Coronary artery (tissue), 2 donors: ENCODE data around the gene PLEKHF1.

Experiments used
- DNase-seq: peaks from one replicate; pipeline ENCODE4 v3.0.0-alpha.2; 2017; ENCODE audit warnings: low spot score
- H3K27ac ChIP-seq, 2 donors: fragments of 200-600 bp; sonication (generic); one replicate each; pipeline ENCODE4 v1.5.1; 2016 to 2019
- H3K4me3 ChIP-seq: fragments of 200-600 bp; sonication (generic); 2 replicates; pipeline ENCODE4 v1.5.1; 2016; ENCODE audit warnings: mild to moderate bottlenecking, moderate library complexity
- CTCF ChIP-seq: fragments of 200-600 bp; sonication (generic); IDR thresholded peaks from one replicate; pipeline ENCODE4 v1.5.1; 2019; ENCODE audit warnings: antibody characterized with exemption

PLEKHF1 gene

GRCh38 chr19:29687244-29687896 lies 22.1 kb downstream of the PLEKHF1 start:
- Histone ChIP-seq H3K27ac (peak overlapping the region; percentile 28 to 73), H3K4me3 (peak overlapping the region; percentile 39)
- TF ChIP-seq CTCF: no peak
- no peak for DNase-seq

DNA sequence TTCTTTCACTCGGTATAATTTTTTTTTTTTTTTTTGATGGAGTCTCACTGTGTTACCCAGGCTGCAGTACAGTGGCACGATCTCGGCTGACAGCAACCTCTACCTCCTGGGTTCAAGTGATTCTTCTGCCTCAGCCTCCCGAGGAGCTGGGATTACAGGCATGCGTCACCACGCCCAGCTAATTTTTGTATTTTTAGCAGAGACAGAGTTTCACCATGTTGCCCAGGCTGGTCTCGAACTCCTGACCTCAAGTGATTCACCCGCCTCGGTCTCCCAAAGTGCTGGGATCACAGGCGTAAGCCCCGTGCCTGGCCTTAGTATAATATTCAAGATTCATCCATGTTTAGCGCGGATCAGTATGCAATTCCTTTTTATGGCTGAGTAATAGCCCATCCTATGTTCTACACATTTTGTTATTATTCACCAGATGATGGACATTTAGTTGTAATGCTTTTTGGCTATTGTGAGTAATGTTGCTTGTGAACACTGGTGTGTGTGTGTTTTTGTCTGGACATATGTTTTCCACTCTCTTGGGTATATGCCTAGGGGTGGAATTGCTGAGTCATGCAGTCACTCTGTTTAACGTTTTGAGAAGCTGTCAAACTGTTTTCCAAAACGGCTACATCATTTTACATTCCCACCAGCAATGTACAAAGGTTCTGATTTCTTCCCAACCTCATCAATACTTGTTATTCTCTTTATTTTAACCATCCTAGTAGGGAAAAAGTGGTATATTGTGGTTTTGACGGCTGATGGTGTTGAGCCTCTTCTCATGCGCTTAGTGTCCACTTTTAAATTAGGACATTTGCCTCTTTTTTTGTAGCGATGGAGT lies 22.9 kb downstream of the PLEKHF1 start:
- Histone ChIP-seq H3K4me3 (no peak overlapping the region), H3K27ac (no peak overlapping the region)
- no peak for TF ChIP-seq CTCF
- no peak for DNase-seq

DNA sequence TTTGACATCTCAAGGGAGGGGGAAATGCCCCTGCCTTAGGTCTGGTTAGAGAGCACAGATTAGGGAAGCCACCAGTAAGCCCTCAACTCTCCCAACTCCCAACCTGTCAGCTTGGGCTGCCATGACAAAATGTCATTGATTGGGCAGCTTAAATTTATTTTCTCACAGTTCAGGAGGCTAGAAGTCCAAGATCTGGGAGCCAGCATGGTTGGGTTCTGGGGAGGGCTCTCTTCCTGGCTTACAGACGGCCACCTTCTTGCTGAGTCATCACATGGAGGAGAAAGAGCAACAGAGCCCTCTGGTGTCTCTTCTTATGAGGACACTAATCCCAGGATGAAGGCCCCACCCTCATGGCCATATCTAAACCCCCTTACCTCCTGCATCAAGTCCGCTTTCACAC lies 25.6 kb downstream of the PLEKHF1 start:
- no peak overlapping the region for H3K27ac ChIP-seq
- peak; percentile 16 for TF ChIP-seq CTCF
- DNase-seq: no peak
- no peak overlapping the region for H3K4me3 ChIP-seq

DNA sequence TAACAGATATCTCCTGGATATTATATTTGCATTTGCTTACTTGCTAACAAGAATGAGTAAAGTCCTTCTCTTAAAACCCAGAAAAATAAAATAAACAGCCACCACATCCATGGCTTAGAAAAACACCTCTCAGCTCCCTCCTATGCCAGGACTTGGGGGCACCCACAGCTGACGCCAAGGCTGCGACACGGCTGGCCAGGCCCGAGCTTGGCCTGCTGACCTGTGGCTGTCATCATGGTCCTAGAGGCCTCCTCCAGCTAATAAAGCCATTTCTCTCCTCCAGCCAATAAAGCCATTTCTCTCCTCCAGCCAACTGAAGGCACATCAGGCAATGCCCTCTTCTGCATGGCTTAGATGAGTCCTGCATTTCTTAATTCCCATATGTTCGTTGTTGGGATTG lies 28.9 kb downstream of the PLEKHF1 start:
- no peak for TF ChIP-seq CTCF
- DNase-seq: no peak

GRCh38 chr19:29694669-29695627 lies 29.7 kb downstream of the PLEKHF1 start:
- peak; percentile 82 for TF ChIP-seq CTCF
- DNase-seq: peak; percentile 85
- Histone ChIP-seq H3K4me3 (no peak overlapping the region), H3K27ac (peak overlapping the region in 1 of 2 donors; percentile 1)

More for the DNA sequence above, 28.9 kb downstream of the PLEKHF1 start:
- Histone ChIP-seq H3K27ac (peak overlapping the region; percentile 1 to 3), H3K4me3 (no peak overlapping the region)

GRCh38 chr19:29695765-29696564 lies 30.7 kb downstream of the PLEKHF1 start:
- peak; percentile 70 for DNase-seq
- Histone ChIP-seq H3K27ac (no peak overlapping the region), H3K4me3 (no peak overlapping the region)
- no peak for TF ChIP-seq CTCF
